Nephron progenitor cell (in vitro differentiated cells): ENCODE data around the gene PRKRIP1.
A peak's percentile ranks its signal among the peaks of the same experiment; 100 is the strongest.

Experiments used
- DNase-seq: peaks from one replicate; pipeline ENCODE4 v3.0.0; 2021
- H3K27ac Mint-ChIP-seq: 2 replicates; pipeline ENCODE4 v1.8.0; 2021; ENCODE audit warnings: mild to moderate bottlenecking, moderate library complexity, mixed read lengths
- H3K27me3 Mint-ChIP-seq: 2 replicates; pipeline ENCODE4 v1.8.0; 2021; ENCODE audit warnings: mild to moderate bottlenecking, low read depth, mixed read lengths; ENCODE audit not compliant: poor library complexity
- H3K36me3 Mint-ChIP-seq: 2 replicates; pipeline ENCODE4 v1.8.0; 2021; ENCODE audit warnings: low read depth, mixed read lengths
- H3K4me1 Mint-ChIP-seq: 2 replicates; pipeline ENCODE4 v1.8.0; 2021; ENCODE audit warnings: mixed read lengths
- H3K4me3 Mint-ChIP-seq: 2 replicates; pipeline ENCODE4 v1.8.0; 2021; ENCODE audit warnings: mild to moderate bottlenecking, moderate library complexity, mixed read lengths
- H3K9me3 Mint-ChIP-seq: 2 replicates; pipeline ENCODE4 v1.8.0; 2021; ENCODE audit warnings: mild to moderate bottlenecking, moderate library complexity, mixed read lengths
- CTCF ChIP-seq: fragments of 200-600 bp; sonication (generic); IDR thresholded peaks from 2 replicates; pipeline ENCODE4 v1.5.0; 2021; ENCODE audit warnings: antibody characterized with exemption

PRKRIP1 gene

GRCh38 chr7:102446387-102447156 lies 50.4 kb downstream of the PRKRIP1 start:
- no peaks in the 10 kb centered on the region for H3K27me3 Mint-ChIP-seq
- H3K9me3 Mint-ChIP-seq, result no peaks in the 10 kb centered on the region
- DNase-seq, result no peak
- H3K4me1 Mint-ChIP-seq, result peaks cover 9% of the 10 kb centered on the region
- no peak for TF ChIP-seq CTCF
- no peak overlapping the region for H3K27ac Mint-ChIP-seq
- no peak overlapping the region for H3K4me3 Mint-ChIP-seq
- H3K36me3 Mint-ChIP-seq, result peaks cover 28% of the 10 kb centered on the region

- Mint-ChIP-seq H3K36me3 (peaks cover 21% of the 10 kb centered on the region), H3K27me3 (no peaks in the 10 kb centered on the region), H3K4me3 (no peak overlapping the region), H3K4me1 (peaks cover 6% of the 10 kb centered on the region), H3K9me3 (no peaks in the 10 kb centered on the region), H3K27ac (no peak overlapping the region)
- TF ChIP-seq CTCF, result no peak
- DNase-seq, result no peak
Measured at GRCh38 chr7:102447311-102447710, 51.1 kb downstream of the PRKRIP1 start.

- Mint-ChIP-seq H3K9me3 (no peaks in the 10 kb centered on the region), H3K36me3 (peaks cover 11% of the 10 kb centered on the region), H3K4me3 (no peak overlapping the region), H3K27me3 (no peaks in the 10 kb centered on the region), H3K27ac (no peak overlapping the region), H3K4me1 (peaks cover 6% of the 10 kb centered on the region)
- TF ChIP-seq CTCF, result no peak
- DNase-seq, result no peak
Measured at GRCh38 chr7:102449136-102449535, 53.0 kb downstream of the PRKRIP1 start.

GRCh38 chr7:102450242-102450641 lies 54.1 kb downstream of the PRKRIP1 start:
- H3K4me3 Mint-ChIP-seq, result no peak overlapping the region

GRCh38 chr7:102451371-102452054 lies 55.4 kb downstream of the PRKRIP1 start:
- Mint-ChIP-seq H3K36me3 (peaks cover 8% of the 10 kb centered on the region), H3K9me3 (no peaks in the 10 kb centered on the region), H3K4me1 (peaks cover 8% of the 10 kb centered on the region), H3K27ac (no peak overlapping the region), H3K27me3 (no peaks in the 10 kb centered on the region), H3K4me3 (no peak overlapping the region)
- peak; percentile 63 for DNase-seq
- TF ChIP-seq CTCF, result no peak

More at GRCh38 chr7:102450242-102450641, 54.1 kb downstream of the PRKRIP1 start:
- no peaks in the 10 kb centered on the region for H3K9me3 Mint-ChIP-seq
- no peak for DNase-seq
- H3K27me3 Mint-ChIP-seq, result no peaks in the 10 kb centered on the region
- H3K27ac Mint-ChIP-seq, result peak overlapping the region; percentile 90
- no peak for TF ChIP-seq CTCF
- peaks cover 6% of the 10 kb centered on the region for H3K36me3 Mint-ChIP-seq
- peaks cover 6% of the 10 kb centered on the region for H3K4me1 Mint-ChIP-seq
